WERI-Rb-1 (cell line): Measurements from ENCODE around the gene CIZ1.

Experiments used
- DNase-seq: peaks from one replicate; pipeline ENCODE4 v3.0.0-alpha.2; 2020
- H3K27ac ChIP-seq: fragments of 250-450 bp; sonication (Bioruptor Pico); 2 replicates; pipeline ENCODE4 v1.5.1; 2020; ENCODE audit warnings: mild to moderate bottlenecking, moderate library complexity
- H3K27me3 ChIP-seq: fragments of 250-450 bp; sonication (Bioruptor Pico); 2 replicates; pipeline ENCODE4 v1.5.1; 2021; ENCODE audit warnings: mild to moderate bottlenecking, low read depth, moderate library complexity; ENCODE audit not compliant: insufficient read depth, severe bottlenecking
- H3K36me3 ChIP-seq: fragments of 250-450 bp; sonication (Bioruptor Pico); 2 replicates; pipeline ENCODE4 v1.5.1; 2020; ENCODE audit warnings: mild to moderate bottlenecking, moderate library complexity
- H3K4me3 ChIP-seq: 2 replicates; pipeline ENCODE4 v1.5.1; 2011; ENCODE audit warnings: low read depth, mild to moderate bottlenecking, control low read depth, low read length
- H3K9me3 ChIP-seq: fragments of 250-450 bp; sonication (Bioruptor Pico); 2 replicates; pipeline ENCODE4 v1.5.1; 2021; ENCODE audit warnings: mild to moderate bottlenecking, moderate library complexity; ENCODE audit not compliant: severe bottlenecking
- TF ChIP-seq, protein P1 (sequence below): IDR thresholded peaks from 2 replicates; pipeline ENCODE4 v1.5.1; 2011; ENCODE audit warnings: low read depth, mild to moderate bottlenecking, control low read depth, inconsistent platforms, low read length

CIZ1 gene

DNA sequence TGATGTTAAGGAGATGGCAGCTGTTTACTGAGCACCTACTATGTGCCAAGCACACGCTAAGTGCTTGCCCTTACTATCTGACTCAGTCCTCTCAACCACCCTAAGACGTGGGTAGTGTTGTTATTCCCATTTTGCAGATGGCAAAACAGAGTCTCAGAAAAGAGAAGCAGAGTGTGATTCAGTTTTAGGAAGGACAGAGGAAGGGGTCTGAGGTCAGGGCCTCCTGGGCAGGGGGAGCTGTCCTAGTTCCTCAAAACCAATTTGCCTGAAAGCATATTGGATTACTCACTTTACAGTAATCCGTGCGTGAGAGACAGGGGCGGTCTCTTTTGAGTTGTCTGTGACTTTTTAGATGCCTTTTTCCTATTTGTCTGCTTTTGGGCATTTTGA, 35.0 kb upstream of the CIZ1 start:
- Histone ChIP-seq H3K27me3 (no peaks in the 10 kb centered on the region), H3K4me3 (no peak overlapping the region), H3K36me3 (peaks cover 77% of the 10 kb centered on the region), H3K9me3 (no peaks in the 10 kb centered on the region), H3K27ac (no peak overlapping the region)
- DNase-seq: no peak
- TF ChIP-seq, protein P1, sequence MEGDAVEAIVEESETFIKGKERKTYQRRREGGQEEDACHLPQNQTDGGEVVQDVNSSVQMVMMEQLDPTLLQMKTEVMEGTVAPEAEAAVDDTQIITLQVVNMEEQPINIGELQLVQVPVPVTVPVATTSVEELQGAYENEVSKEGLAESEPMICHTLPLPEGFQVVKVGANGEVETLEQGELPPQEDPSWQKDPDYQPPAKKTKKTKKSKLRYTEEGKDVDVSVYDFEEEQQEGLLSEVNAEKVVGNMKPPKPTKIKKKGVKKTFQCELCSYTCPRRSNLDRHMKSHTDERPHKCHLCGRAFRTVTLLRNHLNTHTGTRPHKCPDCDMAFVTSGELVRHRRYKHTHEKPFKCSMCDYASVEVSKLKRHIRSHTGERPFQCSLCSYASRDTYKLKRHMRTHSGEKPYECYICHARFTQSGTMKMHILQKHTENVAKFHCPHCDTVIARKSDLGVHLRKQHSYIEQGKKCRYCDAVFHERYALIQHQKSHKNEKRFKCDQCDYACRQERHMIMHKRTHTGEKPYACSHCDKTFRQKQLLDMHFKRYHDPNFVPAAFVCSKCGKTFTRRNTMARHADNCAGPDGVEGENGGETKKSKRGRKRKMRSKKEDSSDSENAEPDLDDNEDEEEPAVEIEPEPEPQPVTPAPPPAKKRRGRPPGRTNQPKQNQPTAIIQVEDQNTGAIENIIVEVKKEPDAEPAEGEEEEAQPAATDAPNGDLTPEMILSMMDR: no peak

DNA sequence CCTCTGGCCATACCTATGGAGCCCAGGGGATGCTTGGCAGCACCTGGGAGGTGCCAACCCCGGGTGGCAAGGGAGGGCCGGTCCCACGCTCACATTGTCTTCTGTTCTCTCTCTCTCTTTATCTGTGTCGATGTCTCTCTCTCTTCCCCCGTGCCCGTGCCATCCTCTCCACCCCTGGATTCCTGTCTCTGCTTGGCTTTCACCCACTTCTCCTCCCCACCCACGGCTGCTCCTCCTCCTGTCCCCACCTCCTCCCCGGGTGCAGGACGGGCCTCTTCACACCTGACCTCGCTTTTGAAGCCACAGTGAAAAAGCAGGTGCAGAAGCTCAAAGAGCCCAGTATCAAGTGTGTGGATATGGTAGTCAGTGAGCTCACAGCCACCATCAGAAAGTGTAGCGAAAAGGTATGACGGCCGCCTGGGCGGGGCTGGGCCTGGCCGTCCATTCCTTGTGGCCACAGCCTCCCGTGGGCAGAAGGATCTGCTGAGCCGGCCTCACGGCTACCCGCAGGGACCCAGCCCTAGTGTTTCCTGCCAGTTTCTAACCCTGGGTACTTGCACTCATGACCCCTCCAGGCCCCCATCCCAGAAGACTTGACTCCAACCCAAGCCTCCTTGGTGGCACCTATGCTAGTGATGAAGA, 34.5 kb upstream of the CIZ1 start:
- TF ChIP-seq, protein P1: no peak
- DNase-seq: no peak
- Histone ChIP-seq H3K9me3 (no peaks in the 10 kb centered on the region), H3K4me3 (no peak overlapping the region), H3K36me3 (peaks cover 82% of the 10 kb centered on the region), H3K27ac (no peak overlapping the region), H3K27me3 (no peaks in the 10 kb centered on the region)

DNA sequence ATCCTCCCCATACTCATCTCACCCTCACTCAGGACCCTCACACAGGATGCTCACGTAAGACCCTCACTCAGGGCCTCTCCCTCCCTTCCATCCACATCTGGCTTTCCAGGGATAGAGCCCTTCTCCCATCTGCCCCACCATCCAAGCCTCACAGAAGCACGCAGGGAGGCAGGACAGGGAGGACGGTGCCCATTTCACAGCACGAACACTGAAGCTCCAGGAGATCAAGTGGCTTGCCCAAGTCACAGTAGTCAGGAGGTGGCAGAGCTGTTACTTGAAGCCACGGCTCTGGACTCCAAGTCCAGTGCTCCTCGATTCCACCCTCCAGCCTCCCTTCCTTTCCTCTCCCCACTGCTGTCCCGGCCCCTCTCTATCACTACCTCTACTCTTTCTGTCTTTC, 33.5 kb upstream of the CIZ1 start:
- H3K9me3 ChIP-seq: no peaks in the 10 kb centered on the region
- TF ChIP-seq, protein P1: no peak
- no peak for DNase-seq
- H3K36me3 ChIP-seq: peaks cover 87% of the 10 kb centered on the region
- no peak overlapping the region for H3K4me3 ChIP-seq
- no peak overlapping the region for H3K27ac ChIP-seq
- H3K27me3 ChIP-seq: no peaks in the 10 kb centered on the region

DNA sequence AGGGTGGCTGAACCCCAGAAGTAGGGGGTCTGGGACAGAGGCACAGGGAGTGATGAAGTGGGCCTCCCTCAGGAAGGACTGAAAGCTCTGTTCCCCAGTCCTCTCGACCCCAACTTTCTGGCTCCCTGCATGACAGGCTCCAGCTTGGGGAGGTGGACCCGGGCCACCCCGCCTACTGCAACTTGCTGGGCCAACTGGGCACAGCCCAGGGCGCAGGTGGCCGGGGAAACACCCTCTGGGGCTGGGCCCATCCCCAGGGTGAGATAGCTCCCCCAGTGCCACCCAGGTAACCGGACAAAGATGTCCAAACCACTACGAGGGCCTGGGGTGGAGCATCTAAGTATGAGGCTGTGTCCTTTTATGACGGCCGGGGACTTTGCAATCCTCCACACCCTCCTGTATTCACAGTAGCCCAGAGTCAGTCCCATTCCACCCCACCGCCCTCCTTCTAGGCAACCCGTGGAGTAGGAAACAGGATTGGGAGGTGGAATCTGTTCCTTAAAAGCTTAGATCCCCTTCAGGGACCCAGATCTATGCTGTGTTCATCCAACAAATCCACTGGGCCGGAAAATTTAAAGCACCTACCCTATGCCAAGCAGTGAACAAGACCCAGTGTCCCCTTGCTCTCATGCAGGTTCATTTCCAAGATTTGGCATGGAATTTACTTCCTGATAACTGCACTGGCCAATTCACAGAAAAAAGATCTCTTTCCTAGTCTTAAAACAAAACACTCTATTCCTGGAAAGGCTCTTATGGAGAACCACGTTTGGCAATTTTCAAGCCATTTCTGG, 31.7 kb upstream of the CIZ1 start:
- Histone ChIP-seq H3K36me3 (peaks cover 94% of the 10 kb centered on the region), H3K27me3 (no peaks in the 10 kb centered on the region), H3K27ac (no peak overlapping the region), H3K4me3 (no peak overlapping the region), H3K9me3 (no peaks in the 10 kb centered on the region)
- TF ChIP-seq, protein P1: no peak
- no peak for DNase-seq

DNA sequence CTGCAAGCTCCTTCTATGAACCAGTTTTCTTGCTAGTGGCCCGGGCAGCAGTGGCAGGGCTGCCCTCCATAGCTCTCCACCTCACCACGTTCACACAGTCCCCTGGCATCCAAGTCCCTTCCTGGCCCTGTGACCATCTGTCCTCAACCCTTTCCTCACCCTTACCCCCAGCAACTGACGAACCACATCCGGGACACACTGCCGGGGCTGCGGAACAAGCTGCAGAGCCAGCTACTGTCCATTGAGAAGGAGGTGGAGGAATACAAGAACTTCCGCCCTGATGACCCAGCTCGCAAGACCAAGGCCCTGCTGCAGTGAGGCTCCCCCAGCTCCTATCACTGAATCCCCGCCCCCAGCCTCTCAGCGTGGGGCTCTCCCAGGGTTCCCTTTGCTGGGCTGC, 30.7 kb upstream of the CIZ1 start:
- TF ChIP-seq, protein P1: no peak
- no peak overlapping the region for H3K4me3 ChIP-seq
- H3K36me3 ChIP-seq: peaks cover 93% of the 10 kb centered on the region
- no peaks in the 10 kb centered on the region for H3K9me3 ChIP-seq
- H3K27me3 ChIP-seq: no peaks in the 10 kb centered on the region
- no peak for DNase-seq
- no peak overlapping the region for H3K27ac ChIP-seq
